Body of pancreas (tissue), 4 donors: Measurements from ENCODE around the gene RBM24.
"Not testable (repeated sequence)": the region's sequence is repeated elsewhere in the genome, so short reads cannot be mapped to it uniquely, and the experiment has no call there.

Experiments
- POLR2A ChIP-seq, 3 donors: fragments of 450-650 bp; IDR thresholded peaks; one replicate each; pipeline ENCODE4 v1.6.1; 2016; ENCODE audit warnings: antibody characterized with exemption in 3 of 3, mild to moderate bottlenecking in 2 of 3
- TF ChIP-seq, protein P1 (sequence below), 7 experiments: fragments of 450-650 bp in 4 of 7; fragments of 200-600 bp in 3 of 7; sonication (generic) in 3 of 7; IDR thresholded peaks; one replicate each; pipeline ENCODE4 v1.5.1; 2016 to 2019; ENCODE audit warnings: antibody characterized with exemption in 7 of 7

DNA sequence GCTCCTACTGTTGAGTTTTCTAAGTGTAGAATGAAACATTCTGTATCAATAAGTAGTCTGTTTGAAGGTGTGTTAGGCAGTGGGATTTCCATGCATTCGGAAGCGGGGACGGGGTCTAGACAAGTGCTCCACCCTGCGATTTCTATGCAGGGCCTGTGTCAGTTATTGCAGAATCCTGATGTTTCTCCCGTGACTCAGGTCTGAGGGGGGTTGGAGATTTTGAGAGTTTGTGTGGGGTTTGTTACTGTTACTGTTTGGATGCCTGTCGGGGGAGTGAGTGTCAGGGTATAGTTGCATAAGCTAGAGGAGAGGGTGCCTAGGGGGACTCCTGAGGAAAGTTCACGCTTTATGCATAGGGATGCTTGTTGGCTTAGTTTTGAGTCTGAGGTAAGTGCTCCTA is 39.1 kb downstream of the RBM24 start:
- TF ChIP-seq, protein P1, sequence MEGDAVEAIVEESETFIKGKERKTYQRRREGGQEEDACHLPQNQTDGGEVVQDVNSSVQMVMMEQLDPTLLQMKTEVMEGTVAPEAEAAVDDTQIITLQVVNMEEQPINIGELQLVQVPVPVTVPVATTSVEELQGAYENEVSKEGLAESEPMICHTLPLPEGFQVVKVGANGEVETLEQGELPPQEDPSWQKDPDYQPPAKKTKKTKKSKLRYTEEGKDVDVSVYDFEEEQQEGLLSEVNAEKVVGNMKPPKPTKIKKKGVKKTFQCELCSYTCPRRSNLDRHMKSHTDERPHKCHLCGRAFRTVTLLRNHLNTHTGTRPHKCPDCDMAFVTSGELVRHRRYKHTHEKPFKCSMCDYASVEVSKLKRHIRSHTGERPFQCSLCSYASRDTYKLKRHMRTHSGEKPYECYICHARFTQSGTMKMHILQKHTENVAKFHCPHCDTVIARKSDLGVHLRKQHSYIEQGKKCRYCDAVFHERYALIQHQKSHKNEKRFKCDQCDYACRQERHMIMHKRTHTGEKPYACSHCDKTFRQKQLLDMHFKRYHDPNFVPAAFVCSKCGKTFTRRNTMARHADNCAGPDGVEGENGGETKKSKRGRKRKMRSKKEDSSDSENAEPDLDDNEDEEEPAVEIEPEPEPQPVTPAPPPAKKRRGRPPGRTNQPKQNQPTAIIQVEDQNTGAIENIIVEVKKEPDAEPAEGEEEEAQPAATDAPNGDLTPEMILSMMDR (IDR thresholded peaks at IDR 0.05) = not testable (repeated sequence)
- TF ChIP-seq POLR2A (IDR thresholded peaks at IDR 0.05) = not testable (repeated sequence)
